ENCODE results near the gene ACOXL.

The ACOXL gene

DNA sequence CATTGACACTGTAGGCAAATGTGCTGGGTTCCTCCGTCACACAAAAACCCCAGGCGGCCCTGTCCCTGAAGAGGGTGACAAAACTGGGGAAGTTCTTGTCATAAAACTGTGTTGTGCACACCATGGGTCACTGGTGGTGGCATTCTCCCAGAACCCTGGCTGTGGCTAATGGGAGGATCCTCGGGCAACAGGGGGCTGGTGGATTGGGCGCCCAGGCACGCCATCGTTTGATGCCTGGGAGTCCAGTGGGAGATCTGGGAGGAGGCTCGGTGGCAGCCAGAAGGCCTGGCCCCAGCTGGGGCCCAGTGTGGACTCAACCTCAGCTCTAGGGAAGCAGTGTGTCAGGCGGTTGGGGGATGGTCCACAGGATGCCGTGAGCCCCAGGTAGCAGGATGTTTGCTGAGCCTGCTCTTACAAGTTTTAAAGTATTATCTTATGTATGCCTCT, 140.7 kb downstream of the ACOXL start:
- Histone ChIP-seq H4K20me1 (ENCODE audit: control insufficient read depth, insufficient read depth, low read depth, low read length) (no peaks in the 10 kb centered on the region), H3K27me3 (ENCODE audit: control insufficient read depth, low read length) (peaks cover 10% of the 10 kb centered on the region), H3K4me2 (ENCODE audit: low read length) (no peak overlapping the region), H3F3A (ENCODE audit: control insufficient read depth, insufficient read depth) (no peaks in the 10 kb centered on the region), H3K4me1 (ENCODE audit: control insufficient read depth, low read length) (peaks cover 24% of the 10 kb centered on the region), H3K79me2 (ENCODE audit: control insufficient read depth, low read length) (no peaks in the 10 kb centered on the region), H3K27ac (ENCODE audit: low read depth, low read length) (no peak overlapping the region), H3K9me2 (replicated peaks; ENCODE audit: control insufficient read depth, low read length) (no peaks in the 10 kb centered on the region), H3K4me3 (ENCODE audit: low read length) (no peak overlapping the region), H3K9me3 (ENCODE audit: control insufficient read depth, insufficient read depth, low read length) (peaks cover 6% of the 10 kb centered on the region; the same call in 1 of the 2 replicates), H3K36me3 (ENCODE audit: control insufficient read depth, low read length) (no peaks in the 10 kb centered on the region)
- TF ChIP-seq, protein P1, sequence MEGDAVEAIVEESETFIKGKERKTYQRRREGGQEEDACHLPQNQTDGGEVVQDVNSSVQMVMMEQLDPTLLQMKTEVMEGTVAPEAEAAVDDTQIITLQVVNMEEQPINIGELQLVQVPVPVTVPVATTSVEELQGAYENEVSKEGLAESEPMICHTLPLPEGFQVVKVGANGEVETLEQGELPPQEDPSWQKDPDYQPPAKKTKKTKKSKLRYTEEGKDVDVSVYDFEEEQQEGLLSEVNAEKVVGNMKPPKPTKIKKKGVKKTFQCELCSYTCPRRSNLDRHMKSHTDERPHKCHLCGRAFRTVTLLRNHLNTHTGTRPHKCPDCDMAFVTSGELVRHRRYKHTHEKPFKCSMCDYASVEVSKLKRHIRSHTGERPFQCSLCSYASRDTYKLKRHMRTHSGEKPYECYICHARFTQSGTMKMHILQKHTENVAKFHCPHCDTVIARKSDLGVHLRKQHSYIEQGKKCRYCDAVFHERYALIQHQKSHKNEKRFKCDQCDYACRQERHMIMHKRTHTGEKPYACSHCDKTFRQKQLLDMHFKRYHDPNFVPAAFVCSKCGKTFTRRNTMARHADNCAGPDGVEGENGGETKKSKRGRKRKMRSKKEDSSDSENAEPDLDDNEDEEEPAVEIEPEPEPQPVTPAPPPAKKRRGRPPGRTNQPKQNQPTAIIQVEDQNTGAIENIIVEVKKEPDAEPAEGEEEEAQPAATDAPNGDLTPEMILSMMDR (IDR thresholded peaks at IDR 0.05; ENCODE audit: low read depth, low read length, poor library complexity, severe bottlenecking): no peak
- no peak for TF ChIP-seq EZH2phosphoT487 (IDR thresholded peaks at IDR 0.05; ENCODE audit: borderline replicate concordance, low read length)

- Histone ChIP-seq H3K4me1 (ENCODE audit: control insufficient read depth, low read length) (peaks cover 24% of the 10 kb centered on the region), H3F3A (ENCODE audit: control insufficient read depth, insufficient read depth) (no peaks in the 10 kb centered on the region), H3K9me3 (ENCODE audit: control insufficient read depth, insufficient read depth, low read length) (peaks cover 7% of the 10 kb centered on the region; the same call in 1 of the 2 replicates), H3K27me3 (ENCODE audit: control insufficient read depth, low read length) (peaks cover 6% of the 10 kb centered on the region), H3K36me3 (ENCODE audit: control insufficient read depth, low read length) (no peaks in the 10 kb centered on the region), H3K9me2 (replicated peaks; ENCODE audit: control insufficient read depth, low read length) (no peaks in the 10 kb centered on the region), H4K20me1 (ENCODE audit: control insufficient read depth, insufficient read depth, low read depth, low read length) (no peaks in the 10 kb centered on the region), H3K27ac (ENCODE audit: low read depth, low read length) (no peak overlapping the region), H3K79me2 (ENCODE audit: control insufficient read depth, low read length) (no peaks in the 10 kb centered on the region), H3K4me2 (ENCODE audit: low read length) (peak overlapping the region; percentile 11; the same call in 1 of the 2 replicates), H3K4me3 (ENCODE audit: low read length) (no peak overlapping the region)
- TF ChIP-seq EZH2phosphoT487 (IDR thresholded peaks at IDR 0.05; ENCODE audit: borderline replicate concordance, low read length): no peak
- TF ChIP-seq, protein P1 (IDR thresholded peaks at IDR 0.05; ENCODE audit: low read depth, low read length, poor library complexity, severe bottlenecking): no peak
Measured at GRCh38 chr2:110873597-110874452, 141.5 kb downstream of the ACOXL start.

- TF ChIP-seq EZH2phosphoT487 (IDR thresholded peaks at IDR 0.05; ENCODE audit: borderline replicate concordance, low read length): no peak
- TF ChIP-seq, protein P1 (IDR thresholded peaks at IDR 0.05; ENCODE audit: low read depth, low read length, poor library complexity, severe bottlenecking): no peak
- Histone ChIP-seq H3K4me1 (ENCODE audit: control insufficient read depth, low read length) (peaks cover 24% of the 10 kb centered on the region), H4K20me1 (ENCODE audit: control insufficient read depth, insufficient read depth, low read depth, low read length) (no peaks in the 10 kb centered on the region), H3K27me3 (ENCODE audit: control insufficient read depth, low read length) (peaks cover 4% of the 10 kb centered on the region; the same call in 1 of the 2 replicates), H3K4me3 (ENCODE audit: low read length) (no peak overlapping the region), H3K79me2 (ENCODE audit: control insufficient read depth, low read length) (no peaks in the 10 kb centered on the region), H3K9me3 (ENCODE audit: control insufficient read depth, insufficient read depth, low read length) (peaks cover 7% of the 10 kb centered on the region; the same call in 1 of the 2 replicates), H3K27ac (ENCODE audit: low read depth, low read length) (peak overlapping the region; percentile 32), H3K9me2 (replicated peaks; ENCODE audit: control insufficient read depth, low read length) (no peaks in the 10 kb centered on the region), H3K36me3 (ENCODE audit: control insufficient read depth, low read length) (no peaks in the 10 kb centered on the region), H3K4me2 (ENCODE audit: low read length) (peak overlapping the region; percentile 23), H3F3A (ENCODE audit: control insufficient read depth, insufficient read depth) (no peaks in the 10 kb centered on the region)
Measured at GRCh38 chr2:110874453-110875383, 142.3 kb downstream of the ACOXL start.
